RWPE2 (cell line): ENCODE results near the gene PDE4B.

Experiments used
- ATAC-seq: fragments of 200-7000 bp; cut with Tn5 transposase; 3 replicates; pipeline ENCODE4 v1.9.1; 2021; ENCODE audit warnings: low read depth
- DNase-seq: peaks from one replicate; pipeline ENCODE4 v3.0.0-alpha.2; 2020; ENCODE audit warnings: low spot score
- H3K27ac ChIP-seq: fragments of 450-650 bp; 2 replicates; pipeline ENCODE4 v1.5.1; 2017; ENCODE audit warnings: mild to moderate bottlenecking; ENCODE audit not compliant: poor library complexity, severe bottlenecking
- H3K27me3 ChIP-seq: fragments of 250-450 bp; sonication (Bioruptor Pico); 2 replicates; pipeline ENCODE4 v1.5.1; 2021; ENCODE audit warnings: mild to moderate bottlenecking, moderate library complexity; ENCODE audit not compliant: insufficient read depth, poor library complexity, severe bottlenecking
- H3K36me3 ChIP-seq: fragments of 250-450 bp; sonication (Bioruptor Pico); 2 replicates; pipeline ENCODE4 v1.5.1; 2020; ENCODE audit warnings: low read depth, mild to moderate bottlenecking, moderate library complexity
- H3K4me1 ChIP-seq: fragments of 250-450 bp; sonication (Bioruptor Pico); 2 replicates; pipeline ENCODE4 v1.5.1; 2021; ENCODE audit warnings: mild to moderate bottlenecking, moderate library complexity; ENCODE audit not compliant: insufficient read depth, poor library complexity, severe bottlenecking
- H3K4me3 ChIP-seq: fragments of 250-450 bp; sonication (Bioruptor Pico); 2 replicates; pipeline ENCODE4 v1.5.1; 2021; ENCODE audit warnings: mild to moderate bottlenecking, moderate library complexity; ENCODE audit not compliant: severe bottlenecking
- H3K9me3 ChIP-seq: fragments of 250-450 bp; sonication (Bioruptor Pico); 2 replicates; pipeline ENCODE4 v1.5.1; 2021; ENCODE audit warnings: mild to moderate bottlenecking, moderate library complexity; ENCODE audit not compliant: severe bottlenecking
- TF ChIP-seq, protein P1 (sequence below): fragments of 450-650 bp; IDR thresholded peaks from one replicate; pipeline ENCODE4 v1.5.1; 2017; ENCODE audit warnings: mild to moderate bottlenecking, moderate library complexity; ENCODE audit not compliant: poor library complexity, severe bottlenecking

PDE4B gene

DNA sequence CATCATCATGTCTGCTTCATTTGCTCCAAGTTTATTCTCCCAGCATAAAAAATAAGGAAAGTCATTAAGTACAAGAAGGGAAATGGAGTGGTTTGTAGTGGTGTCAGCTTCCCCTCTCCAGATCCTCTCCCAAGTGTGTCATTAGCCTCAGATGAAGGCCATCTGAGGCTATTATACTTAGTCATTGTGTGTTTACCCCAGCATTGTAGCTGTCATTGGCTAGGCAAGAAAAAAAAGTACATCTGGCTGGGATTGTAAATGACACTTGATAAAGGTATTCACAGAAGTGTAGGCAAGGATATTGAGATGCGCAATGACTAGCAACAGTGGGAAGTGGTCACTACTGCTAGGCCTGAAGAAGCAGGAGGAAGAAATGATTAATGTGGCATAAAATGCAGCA lies 424.3 kb downstream of the PDE4B start:
- no peaks in the 10 kb centered on the region for H3K36me3 ChIP-seq
- DNase-seq (no peak), ATAC-seq (no peak)
- TF ChIP-seq, protein P1, sequence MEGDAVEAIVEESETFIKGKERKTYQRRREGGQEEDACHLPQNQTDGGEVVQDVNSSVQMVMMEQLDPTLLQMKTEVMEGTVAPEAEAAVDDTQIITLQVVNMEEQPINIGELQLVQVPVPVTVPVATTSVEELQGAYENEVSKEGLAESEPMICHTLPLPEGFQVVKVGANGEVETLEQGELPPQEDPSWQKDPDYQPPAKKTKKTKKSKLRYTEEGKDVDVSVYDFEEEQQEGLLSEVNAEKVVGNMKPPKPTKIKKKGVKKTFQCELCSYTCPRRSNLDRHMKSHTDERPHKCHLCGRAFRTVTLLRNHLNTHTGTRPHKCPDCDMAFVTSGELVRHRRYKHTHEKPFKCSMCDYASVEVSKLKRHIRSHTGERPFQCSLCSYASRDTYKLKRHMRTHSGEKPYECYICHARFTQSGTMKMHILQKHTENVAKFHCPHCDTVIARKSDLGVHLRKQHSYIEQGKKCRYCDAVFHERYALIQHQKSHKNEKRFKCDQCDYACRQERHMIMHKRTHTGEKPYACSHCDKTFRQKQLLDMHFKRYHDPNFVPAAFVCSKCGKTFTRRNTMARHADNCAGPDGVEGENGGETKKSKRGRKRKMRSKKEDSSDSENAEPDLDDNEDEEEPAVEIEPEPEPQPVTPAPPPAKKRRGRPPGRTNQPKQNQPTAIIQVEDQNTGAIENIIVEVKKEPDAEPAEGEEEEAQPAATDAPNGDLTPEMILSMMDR, result no peak
- H3K4me3 ChIP-seq, result no peak overlapping the region
- peaks cover 3% of the 10 kb centered on the region for H3K27me3 ChIP-seq
- no peaks in the 10 kb centered on the region for H3K4me1 ChIP-seq
- no peaks in the 10 kb centered on the region for H3K9me3 ChIP-seq
- H3K27ac ChIP-seq, result no peak overlapping the region

DNA sequence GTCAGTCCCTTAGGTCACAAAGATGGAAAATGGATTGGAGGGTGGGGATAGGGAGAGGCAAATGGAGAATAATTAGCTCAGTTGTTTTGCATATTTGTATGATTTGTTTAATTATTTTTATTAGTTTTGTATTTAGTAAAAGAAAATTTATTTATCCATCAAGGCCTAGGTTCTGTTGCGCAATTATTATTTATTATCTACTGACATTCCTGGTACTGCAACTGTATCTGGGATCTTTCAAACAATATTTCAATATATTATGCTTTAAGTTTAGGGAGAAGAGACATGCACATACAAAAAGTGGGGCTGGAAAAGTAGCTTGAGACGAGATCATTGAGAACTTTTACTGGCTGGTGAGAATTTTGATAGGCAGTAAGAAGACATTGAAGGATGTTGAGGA lies 424.9 kb downstream of the PDE4B start:
- Histone ChIP-seq H3K27ac (no peak overlapping the region), H3K36me3 (no peaks in the 10 kb centered on the region), H3K9me3 (no peaks in the 10 kb centered on the region), H3K4me3 (no peak overlapping the region), H3K27me3 (peaks cover 5% of the 10 kb centered on the region), H3K4me1 (no peaks in the 10 kb centered on the region)
- ATAC-seq (no peak), DNase-seq (no peak)
- TF ChIP-seq, protein P1, result no peak

DNA sequence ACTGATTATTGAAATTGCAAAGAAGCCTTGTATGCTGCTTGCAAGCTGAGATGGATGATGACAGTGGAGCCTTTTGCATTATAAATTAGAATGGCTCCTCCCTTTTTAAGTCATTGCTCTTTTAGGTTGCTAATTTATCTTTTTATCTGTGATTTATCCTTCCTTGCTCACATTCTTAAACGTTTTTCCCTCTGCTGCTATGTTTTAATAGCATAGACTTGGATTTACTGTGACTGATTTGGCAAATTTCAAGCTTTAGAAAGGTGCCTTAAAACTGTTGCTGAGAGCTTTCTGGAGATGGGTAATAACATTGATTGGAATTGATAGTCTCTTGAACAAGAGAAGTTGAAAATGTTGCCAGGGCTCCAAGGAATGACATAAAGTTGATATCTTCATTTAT lies 427.8 kb downstream of the PDE4B start:
- Histone ChIP-seq H3K36me3 (no peaks in the 10 kb centered on the region), H3K27me3 (peaks cover 5% of the 10 kb centered on the region), H3K27ac (no peak overlapping the region), H3K9me3 (no peaks in the 10 kb centered on the region), H3K4me3 (no peak overlapping the region), H3K4me1 (no peaks in the 10 kb centered on the region)
- DNase-seq, result no peak
- TF ChIP-seq, protein P1, result no peak
- ATAC-seq, result no peak

DNA sequence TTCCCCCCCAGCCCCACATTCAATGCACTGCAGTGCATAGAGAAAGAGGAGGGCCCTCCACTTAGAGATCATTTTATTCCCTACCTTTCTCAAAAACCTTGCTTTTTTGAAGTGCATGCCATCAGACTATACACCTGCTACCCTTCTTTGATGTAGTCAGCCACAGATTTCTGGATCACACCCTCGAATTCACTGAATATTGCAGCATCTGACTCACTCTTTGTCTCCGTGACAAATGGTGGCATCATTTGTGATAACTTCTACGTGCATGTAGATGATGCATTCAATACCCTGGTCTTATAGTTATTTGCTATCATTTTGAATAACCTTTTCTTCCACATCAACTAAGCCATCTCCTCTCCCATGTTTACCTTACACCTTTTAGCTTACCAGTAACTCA lies 431.0 kb downstream of the PDE4B start:
- no peaks in the 10 kb centered on the region for H3K4me1 ChIP-seq
- H3K4me3 ChIP-seq, result no peak overlapping the region
- no peaks in the 10 kb centered on the region for H3K36me3 ChIP-seq
- TF ChIP-seq, protein P1, result no peak
- DNase-seq (no peak), ATAC-seq (no peak)
- peaks cover 5% of the 10 kb centered on the region for H3K27me3 ChIP-seq
- no peaks in the 10 kb centered on the region for H3K9me3 ChIP-seq
- H3K27ac ChIP-seq, result no peak overlapping the region

DNA sequence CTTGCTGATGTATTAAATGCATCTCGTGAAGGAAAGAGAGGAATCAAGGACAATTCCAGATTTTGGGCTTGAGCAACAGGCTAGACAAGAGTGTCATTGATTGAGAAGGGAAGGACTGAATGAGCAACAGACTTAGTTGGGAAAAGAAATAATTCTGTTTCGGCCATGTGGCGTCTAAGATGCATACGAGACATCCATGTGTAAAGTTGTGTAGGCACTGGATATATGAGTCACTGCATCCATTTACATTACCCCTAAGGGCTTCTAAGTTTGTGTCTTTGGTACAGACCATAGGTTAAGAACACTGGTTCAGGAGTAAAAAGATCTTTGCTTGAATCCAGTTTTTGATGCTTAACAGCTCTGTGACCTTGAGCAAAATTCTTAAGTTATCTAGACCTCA lies 434.3 kb downstream of the PDE4B start:
- DNase-seq (no peak), ATAC-seq (no peak)
- TF ChIP-seq, protein P1, result no peak
- Histone ChIP-seq H3K4me3 (no peak overlapping the region), H3K27ac (no peak overlapping the region), H3K36me3 (no peaks in the 10 kb centered on the region), H3K27me3 (peaks cover 2% of the 10 kb centered on the region), H3K4me1 (no peaks in the 10 kb centered on the region), H3K9me3 (no peaks in the 10 kb centered on the region)
